ENCODE results near the gene ZNF780B.

ZNF780B gene

GRCh38 chr19:39987167-39987566, 68.9 kb downstream of the ZNF780B start:
- TF ChIP-seq, protein P1, sequence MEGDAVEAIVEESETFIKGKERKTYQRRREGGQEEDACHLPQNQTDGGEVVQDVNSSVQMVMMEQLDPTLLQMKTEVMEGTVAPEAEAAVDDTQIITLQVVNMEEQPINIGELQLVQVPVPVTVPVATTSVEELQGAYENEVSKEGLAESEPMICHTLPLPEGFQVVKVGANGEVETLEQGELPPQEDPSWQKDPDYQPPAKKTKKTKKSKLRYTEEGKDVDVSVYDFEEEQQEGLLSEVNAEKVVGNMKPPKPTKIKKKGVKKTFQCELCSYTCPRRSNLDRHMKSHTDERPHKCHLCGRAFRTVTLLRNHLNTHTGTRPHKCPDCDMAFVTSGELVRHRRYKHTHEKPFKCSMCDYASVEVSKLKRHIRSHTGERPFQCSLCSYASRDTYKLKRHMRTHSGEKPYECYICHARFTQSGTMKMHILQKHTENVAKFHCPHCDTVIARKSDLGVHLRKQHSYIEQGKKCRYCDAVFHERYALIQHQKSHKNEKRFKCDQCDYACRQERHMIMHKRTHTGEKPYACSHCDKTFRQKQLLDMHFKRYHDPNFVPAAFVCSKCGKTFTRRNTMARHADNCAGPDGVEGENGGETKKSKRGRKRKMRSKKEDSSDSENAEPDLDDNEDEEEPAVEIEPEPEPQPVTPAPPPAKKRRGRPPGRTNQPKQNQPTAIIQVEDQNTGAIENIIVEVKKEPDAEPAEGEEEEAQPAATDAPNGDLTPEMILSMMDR (conservative IDR thresholded peaks at IDR 0.05; ENCODE audit: low read depth, low read length), result no peak
- DNase-seq (ENCODE audit: low read depth), result no peak
- H3K4me3 ChIP-seq (ENCODE audit: low read length), result no peak overlapping the region

GRCh38 chr19:39986643-39987042, 69.4 kb downstream of the ZNF780B start:
- no peak for DNase-seq (ENCODE audit: low read depth)
- TF ChIP-seq, protein P1 (conservative IDR thresholded peaks at IDR 0.05; ENCODE audit: low read depth, low read length), result no peak
- no peak overlapping the region for H3K4me3 ChIP-seq (ENCODE audit: low read length)

GRCh38 chr19:39983695-39984300, 72.2 kb downstream of the ZNF780B start:
- no peak for DNase-seq (ENCODE audit: low read depth)
- no peak overlapping the region for H3K4me3 ChIP-seq (ENCODE audit: low read length)
- TF ChIP-seq, protein P1 (conservative IDR thresholded peaks at IDR 0.05; ENCODE audit: low read depth, low read length), result no peak

DNA sequence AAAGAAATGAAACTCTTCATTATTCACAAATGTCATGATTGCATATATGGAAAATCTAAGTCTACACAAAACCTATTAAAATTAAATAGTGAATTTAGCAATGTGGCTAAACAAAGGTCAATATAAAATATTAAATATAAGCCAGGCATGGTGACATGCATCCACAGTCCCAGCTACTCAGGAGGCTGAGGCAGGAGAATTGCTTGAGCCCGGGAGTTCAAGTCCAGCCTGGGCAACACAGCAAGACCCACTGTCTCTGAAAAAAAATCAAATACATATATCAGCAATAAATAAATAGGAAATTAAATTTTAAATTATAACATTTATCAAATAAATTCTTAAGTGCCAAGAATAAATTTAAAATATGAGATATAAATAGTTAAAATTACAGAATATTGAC, 73.1 kb downstream of the ZNF780B start:
- no peak for DNase-seq (ENCODE audit: low read depth)
- no peak overlapping the region for H3K4me3 ChIP-seq (ENCODE audit: low read length)
- TF ChIP-seq, protein P1 (conservative IDR thresholded peaks at IDR 0.05; ENCODE audit: low read depth, low read length), result no peak
